Left renal cortex interstitium (tissue), 4 donors: ENCODE measurements around the gene CNN3. TPM values are rescaled to one million over a fixed set of nuclear protein-coding genes. Genes with fewer than 3 reads are reported as not detected.

Source experiments
- DNase-seq, 4 donors: peaks; one replicate each; pipeline ENCODE4 v3.0.0-alpha.2; 2013; ENCODE audit warnings: low read depth in 4 of 4, low spot score in 2 of 4, missing footprints in 1 of 4
- polyA plus RNA-seq, 4 donors: library from polyadenylated mRNA; unstranded; fragments of 120-200 nt; gene quantifications; one replicate each; pipeline ENCODE4 v1.2.1, GENCODE V29; 2013; ENCODE audit not compliant: insufficient read length in 4 of 4

Gene CNN3
- polyA plus RNA-seq, 4 donors: 301 to 398 (median 342) TPM

GRCh38 chr1:94892604-94893254 is 34.2 kb downstream of the CNN3 start:
- no peak for DNase-seq

- DNase-seq: no peak
Measured at GRCh38 chr1:94888201-94888600, 38.7 kb downstream of the CNN3 start.

GRCh38 chr1:94887603-94888171 is 39.2 kb downstream of the CNN3 start:
- DNase-seq: no peak

- no peak for DNase-seq
Measured at GRCh38 chr1:94887106-94887505, 39.8 kb downstream of the CNN3 start.

GRCh38 chr1:94886361-94886760 is 40.5 kb downstream of the CNN3 start:
- DNase-seq: no peak

- DNase-seq: peak in 1 of 4 donors; percentile 27
Measured at GRCh38 chr1:94884507-94884906, 42.4 kb downstream of the CNN3 start.

- peak in 3 of 4 donors; percentile 39 to 65 (median 53) for DNase-seq
Measured at GRCh38 chr1:94884106-94884505, 42.8 kb downstream of the CNN3 start.

- peak in 1 of 4 donors; percentile 19 for DNase-seq
Measured at GRCh38 chr1:94883691-94884090, 43.2 kb downstream of the CNN3 start.

GRCh38 chr1:94878329-94878728 is 48.6 kb downstream of the CNN3 start:
- no peak for DNase-seq

- DNase-seq: no peak
Measured at GRCh38 chr1:94876362-94876761, 50.5 kb downstream of the CNN3 start.

- DNase-seq: no peak
Measured at GRCh38 chr1:94875794-94876193, 51.1 kb downstream of the CNN3 start.

- DNase-seq: no peak
Measured at GRCh38 chr1:94874423-94874822, 52.5 kb downstream of the CNN3 start.

- no peak for DNase-seq
Measured at GRCh38 chr1:94873520-94874351, 53.2 kb downstream of the CNN3 start.

- no peak for DNase-seq
Measured at GRCh38 chr1:94872771-94873495, 54.0 kb downstream of the CNN3 start.

- no peak for DNase-seq
Measured at GRCh38 chr1:94871031-94871430, 55.9 kb downstream of the CNN3 start.

- DNase-seq: peak in 1 of 4 donors; percentile 55
Measured at GRCh38 chr1:94866164-94866807, 60.6 kb downstream of the CNN3 start.

- no peak for DNase-seq
Measured at GRCh38 chr1:94865360-94865759, 61.5 kb downstream of the CNN3 start.

GRCh38 chr1:94864821-94865220 is 62.1 kb downstream of the CNN3 start:
- DNase-seq: peak in 1 of 4 donors; percentile 34

- no peak for DNase-seq
Measured at GRCh38 chr1:94863919-94864318, 63.0 kb downstream of the CNN3 start.

GRCh38 chr1:94863297-94863911 is 63.5 kb downstream of the CNN3 start:
- peak in 1 of 4 donors; percentile 31 for DNase-seq
